Glutamatergic neuron (in vitro differentiated cells): ENCODE measurements around the gene KIAA1586. TPM values are rescaled to one million over a fixed set of nuclear protein-coding genes. Genes with fewer than 3 reads are reported as not detected.
"Not testable (repeated sequence)": the region's sequence is repeated elsewhere in the genome, so short reads cannot be mapped to it uniquely, and the experiment has no call there.

Experiments used
- DNase-seq: peaks from one replicate; pipeline ENCODE4 v3.0.0; 2022
- H3K27ac Mint-ChIP-seq: one replicate; pipeline ENCODE4 v1.8.0; 2020; ENCODE audit warnings: mild to moderate bottlenecking, mixed read lengths, inconsistent platforms; ENCODE audit not compliant: unreplicated experiment
- H3K27me3 Mint-ChIP-seq: one replicate; pipeline ENCODE4 v1.8.0; 2020; ENCODE audit warnings: mild to moderate bottlenecking, moderate library complexity, mixed read lengths, inconsistent platforms; ENCODE audit not compliant: unreplicated experiment
- H3K36me3 Mint-ChIP-seq: one replicate; pipeline ENCODE4 v1.8.0; 2020; ENCODE audit warnings: mild to moderate bottlenecking, mixed read lengths, inconsistent platforms; ENCODE audit not compliant: unreplicated experiment
- H3K4me1 Mint-ChIP-seq: one replicate; pipeline ENCODE4 v1.8.0; 2020; ENCODE audit warnings: mild to moderate bottlenecking, low read depth, mixed read lengths, inconsistent platforms; ENCODE audit not compliant: unreplicated experiment
- H3K4me3 Mint-ChIP-seq: one replicate; pipeline ENCODE4 v1.8.0; 2020; ENCODE audit warnings: mild to moderate bottlenecking, mixed read lengths, inconsistent platforms; ENCODE audit not compliant: unreplicated experiment
- H3K9me3 Mint-ChIP-seq: one replicate; pipeline ENCODE4 v1.8.0; 2020; ENCODE audit warnings: mild to moderate bottlenecking, moderate library complexity, mixed read lengths, inconsistent platforms; ENCODE audit not compliant: unreplicated experiment
- CTCF ChIP-seq: fragments of 200-600 bp; sonication (generic); IDR thresholded peaks from one replicate; pipeline ENCODE4 v1.5.0; 2021; ENCODE audit not compliant: partially characterized antibody, unreplicated experiment
- total RNA-seq: library from RNA; stranded (reverse); fragmentation: NEBNext Ultra II Directional; extraction: Animal tissue kit (Norgen Biotek cat#: 25700); gene quantifications from one replicate; pipeline ENCODE4 v1.2.1, GENCODE V29; 2021; ENCODE audit not compliant: unreplicated experiment

Gene KIAA1586
- total RNA-seq, 1 donor from 2014 or later = 31.3 TPM

GRCh38 chr6:57044568-57044967 lies 1.9 kb upstream of the KIAA1586 start:
- Mint-ChIP-seq H3K4me1 (peaks cover 12% of the 10 kb centered on the region), H3K27ac (no peak overlapping the region), H3K36me3 (no peaks in the 10 kb centered on the region), H3K27me3 (peaks cover 4% of the 10 kb centered on the region), H3K4me3 (no peak overlapping the region), H3K9me3 (peaks cover 6% of the 10 kb centered on the region)
- DNase-seq = no peak
- no peak for TF ChIP-seq CTCF

- DNase-seq, H3K9me3 Mint-ChIP-seq, H3K27me3 Mint-ChIP-seq, H3K36me3 Mint-ChIP-seq, H3K4me3 Mint-ChIP-seq, H3K27ac Mint-ChIP-seq: not testable (repeated sequence)
- H3K4me1 Mint-ChIP-seq = peaks cover 12% of the 10 kb centered on the region
Measured at GRCh38 chr6:57047257-57047585, 728 bp downstream of the KIAA1586 start.

GRCh38 chr6:57047859-57048258 lies 1.4 kb downstream of the KIAA1586 start:
- peaks cover 12% of the 10 kb centered on the region for H3K4me1 Mint-ChIP-seq
- H3K4me3 Mint-ChIP-seq = peak overlapping the region; percentile 83
- not testable (repeated sequence) for DNase-seq, H3K9me3 Mint-ChIP-seq, H3K27me3 Mint-ChIP-seq, H3K36me3 Mint-ChIP-seq
- H3K27ac Mint-ChIP-seq = peak overlapping the region; percentile 4

- no peak for TF ChIP-seq CTCF
- Mint-ChIP-seq H3K9me3 (peaks cover 6% of the 10 kb centered on the region), H3K4me3 (peak overlapping the region; percentile 83), H3K4me1 (peaks cover 12% of the 10 kb centered on the region), H3K27ac (peak overlapping the region; percentile 4), H3K27me3 (peaks cover 2% of the 10 kb centered on the region), H3K36me3 (no peaks in the 10 kb centered on the region)
- DNase-seq = no peak
Measured at GRCh38 chr6:57048577-57048976, 2.1 kb downstream of the KIAA1586 start.

GRCh38 chr6:57063847-57064246 lies 17.4 kb downstream of the KIAA1586 start:
- Mint-ChIP-seq H3K27me3 (no peaks in the 10 kb centered on the region), H3K27ac (no peak overlapping the region), H3K4me3 (no peak overlapping the region), H3K9me3 (no peaks in the 10 kb centered on the region), H3K36me3 (no peaks in the 10 kb centered on the region), H3K4me1 (no peaks in the 10 kb centered on the region)
- no peak for TF ChIP-seq CTCF
- DNase-seq = no peak

- Mint-ChIP-seq H3K4me1 (no peaks in the 10 kb centered on the region), H3K4me3 (no peak overlapping the region), H3K27me3 (no peaks in the 10 kb centered on the region), H3K36me3 (no peaks in the 10 kb centered on the region), H3K27ac (no peak overlapping the region), H3K9me3 (no peaks in the 10 kb centered on the region)
- DNase-seq = no peak
- no peak for TF ChIP-seq CTCF
Measured at GRCh38 chr6:57064809-57065208, 18.3 kb downstream of the KIAA1586 start.
